Activated CD8-positive, alpha-beta memory T cell treated with anti-CD3 and anti-CD28 coated beads, Interleukin-2, amount 50 U/mL, for 24 hours (primary cell): ENCODE measurements around the gene USPL1.

ENCODE experiments used
- DNase-seq: peaks from one replicate; pipeline ENCODE4 v3.0.0-alpha.2; 2020; ENCODE audit errors: extremely low read depth

Gene USPL1

GRCh38 chr13:30656178-30656577, 38.5 kb downstream of the USPL1 start:
- no peak for DNase-seq

- DNase-seq = no peak
Observed at GRCh38 chr13:30659980-30660379, 42.3 kb downstream of the USPL1 start.

DNA sequence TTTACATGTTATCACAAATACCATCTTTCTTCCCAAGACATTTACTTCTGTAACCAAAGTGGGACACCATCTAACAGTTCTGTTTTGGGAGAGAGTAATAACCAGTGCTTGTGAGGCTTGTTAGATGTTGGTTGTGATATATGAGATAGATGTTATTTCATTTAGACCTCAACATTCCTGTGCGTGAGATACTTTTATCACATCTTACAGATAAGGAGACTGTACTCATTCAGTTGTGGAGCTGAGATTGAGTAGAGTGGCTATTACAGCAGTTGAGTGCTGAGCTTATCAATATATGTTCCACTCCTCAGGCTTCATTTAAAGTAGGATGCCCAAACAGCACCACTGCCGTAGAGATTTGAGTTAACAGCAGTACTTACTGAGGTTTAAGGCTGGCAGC, 43.1 kb downstream of the USPL1 start:
- DNase-seq = no peak

DNA sequence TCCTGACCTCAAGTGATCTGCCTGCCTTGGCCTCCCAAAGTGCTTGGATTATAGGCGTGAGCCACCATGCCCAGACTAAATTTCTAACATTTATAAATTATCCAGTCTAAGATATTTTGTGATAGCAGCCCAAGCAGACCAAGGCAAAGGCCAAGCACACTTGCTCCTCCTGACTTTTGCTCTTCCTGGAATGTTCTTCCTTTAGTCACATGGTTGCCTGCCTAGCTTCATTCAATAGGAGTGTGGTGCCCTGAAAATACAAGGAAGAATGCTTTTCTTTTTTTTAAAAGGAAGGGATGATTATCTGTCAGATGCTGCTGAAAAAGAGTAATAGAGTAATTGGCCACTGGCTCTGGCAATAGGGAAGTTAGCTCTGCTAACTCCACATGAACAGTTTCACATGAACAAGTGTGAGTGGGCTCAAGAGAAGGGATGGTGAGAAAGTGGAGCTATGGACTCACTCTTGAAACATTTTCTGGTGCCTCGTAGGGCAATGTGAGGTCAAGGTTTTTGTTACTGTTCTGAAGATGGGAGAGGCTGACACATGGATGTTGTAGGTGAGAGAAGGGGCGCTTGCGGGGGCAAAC, 47.1 kb downstream of the USPL1 start:
- no peak for DNase-seq

GRCh38 chr13:30665638-30666037, 47.9 kb downstream of the USPL1 start:
- no peak for DNase-seq

GRCh38 chr13:30666113-30666512, 48.4 kb downstream of the USPL1 start:
- no peak for DNase-seq

- DNase-seq = no peak
Observed at GRCh38 chr13:30667014-30667413, 49.3 kb downstream of the USPL1 start.

GRCh38 chr13:30668312-30668711, 50.6 kb downstream of the USPL1 start:
- DNase-seq = no peak

DNA sequence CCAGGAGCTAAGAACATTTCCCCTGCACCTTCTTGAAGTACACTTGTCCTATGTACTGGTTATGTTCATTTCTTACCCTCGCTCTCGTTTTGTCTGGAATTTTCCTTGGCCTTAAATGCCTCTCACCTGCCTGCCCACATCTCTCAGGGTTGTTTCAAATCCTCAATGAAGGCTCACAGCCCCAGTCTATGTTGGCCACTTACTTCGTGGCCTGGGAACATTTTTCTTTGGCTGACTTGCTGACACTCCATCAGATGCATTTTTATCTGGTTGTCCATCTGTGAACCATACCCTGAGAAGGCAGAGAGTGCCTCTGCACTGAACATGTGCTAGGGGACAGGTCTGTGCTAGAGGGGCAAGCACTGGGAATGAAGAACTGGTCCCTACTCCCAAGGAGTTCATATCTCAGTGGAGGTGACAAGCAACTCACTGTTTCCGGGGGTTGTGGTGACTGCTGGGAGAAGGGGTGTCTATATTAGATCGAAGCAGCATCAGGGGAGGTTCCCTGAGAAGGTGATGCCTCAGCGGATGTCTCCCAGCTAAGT, 53.6 kb downstream of the USPL1 start:
- no peak for DNase-seq

- DNase-seq = peak; percentile 78
Observed at GRCh38 chr13:30673669-30674521, 56.2 kb downstream of the USPL1 start.

GRCh38 chr13:30675717-30676116, 58.0 kb downstream of the USPL1 start:
- DNase-seq = no peak

DNA sequence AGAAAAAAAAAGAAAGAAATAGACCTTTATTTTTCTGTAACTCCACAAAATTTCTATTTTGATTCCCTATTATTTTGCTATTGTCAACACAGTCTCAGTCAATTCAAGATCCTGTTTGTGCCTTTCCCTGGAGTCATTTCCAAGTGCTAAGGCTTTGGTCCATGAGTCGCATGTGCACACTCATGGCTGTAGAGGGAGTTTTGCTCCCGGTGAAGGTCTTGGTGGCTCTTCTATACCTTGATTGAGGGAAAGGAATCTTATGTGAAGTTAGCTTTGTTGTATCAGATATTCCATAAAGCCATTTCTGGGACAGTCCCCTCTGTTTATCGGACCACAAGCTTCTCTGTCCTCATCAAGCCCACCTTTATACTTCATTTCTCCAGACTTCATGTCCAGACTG, 59.0 kb downstream of the USPL1 start:
- DNase-seq = no peak

DNA sequence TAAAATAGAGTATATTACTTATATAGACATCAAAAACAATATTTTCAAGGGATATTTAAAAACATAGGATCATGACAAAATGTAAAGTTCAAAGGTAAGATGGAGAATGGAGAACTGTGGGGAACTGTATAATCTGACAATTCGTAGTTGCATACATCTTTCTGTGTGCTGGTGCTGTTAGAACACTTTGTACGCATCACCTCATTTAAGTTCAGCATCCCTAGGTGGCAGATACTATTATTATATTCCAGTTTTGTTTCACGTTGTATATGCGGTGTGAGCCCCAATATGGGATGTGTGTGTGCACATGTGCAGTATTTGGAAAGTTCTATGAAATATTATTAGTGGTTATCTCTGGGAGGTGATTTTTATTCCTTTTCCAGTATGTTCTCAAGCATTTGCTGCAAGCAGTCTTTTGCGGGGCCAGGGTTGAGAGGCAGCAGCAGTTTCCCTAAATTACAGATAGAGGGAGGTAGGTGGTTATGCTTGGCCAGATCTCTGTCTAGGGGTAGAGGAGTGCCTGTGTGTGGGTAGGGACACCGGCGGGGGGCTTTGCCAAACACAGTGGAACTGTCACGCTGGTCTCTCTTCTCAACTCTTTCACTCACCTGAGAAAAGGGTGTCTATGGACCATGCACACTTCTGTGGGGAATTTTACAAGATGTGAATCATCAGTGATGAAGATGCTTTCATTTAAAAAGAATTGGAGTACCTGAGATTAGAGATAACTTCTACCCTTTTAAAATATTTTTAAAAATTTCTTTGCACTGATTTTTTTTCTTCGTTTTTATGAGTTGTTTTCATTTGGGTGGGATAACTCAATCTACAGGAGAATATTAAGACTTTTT, 62.0 kb downstream of the USPL1 start:
- DNase-seq = no peak

GRCh38 chr13:30681843-30682242, 64.1 kb downstream of the USPL1 start:
- no peak for DNase-seq

GRCh38 chr13:30685320-30685859, 67.7 kb downstream of the USPL1 start:
- no peak for DNase-seq

DNA sequence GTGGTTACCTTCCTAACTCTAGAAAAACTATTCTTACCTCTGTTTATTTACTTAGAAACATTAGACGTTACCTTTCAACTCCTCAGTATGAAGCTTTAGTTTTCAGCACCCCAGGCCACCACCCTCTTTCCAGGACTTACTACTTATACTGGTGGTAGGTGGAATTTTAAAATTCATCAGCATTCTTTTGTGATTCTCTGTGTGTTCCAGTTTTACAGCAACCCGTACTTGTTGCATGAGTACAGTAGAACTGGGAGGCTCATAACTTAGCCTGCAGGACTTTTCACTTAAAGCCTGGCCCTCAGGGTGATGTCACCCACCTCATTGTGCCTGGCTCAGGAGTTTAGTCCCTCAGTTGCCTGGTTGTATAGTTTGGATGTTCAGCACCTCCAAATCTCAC, 68.3 kb downstream of the USPL1 start:
- no peak for DNase-seq

DNA sequence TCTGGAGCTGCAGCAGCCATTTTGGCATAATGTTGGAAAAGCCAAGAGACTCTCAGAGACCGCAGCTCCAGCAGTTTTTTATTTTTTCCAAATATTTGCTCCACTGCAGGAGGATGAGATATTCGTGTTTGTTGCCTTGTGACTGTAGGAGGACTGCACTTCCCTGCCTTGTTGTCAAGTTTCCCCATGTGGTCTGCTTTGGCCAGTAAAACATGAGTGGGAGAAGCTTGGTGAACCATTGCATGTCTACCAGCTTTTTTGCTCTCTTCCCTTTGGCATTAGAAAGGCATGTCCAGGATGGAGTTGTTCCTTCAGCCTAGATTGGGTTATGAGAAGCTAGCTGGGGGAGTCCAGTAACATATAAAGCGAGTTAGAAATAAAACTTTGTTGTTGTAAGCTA, 69.9 kb downstream of the USPL1 start:
- no peak for DNase-seq

DNA sequence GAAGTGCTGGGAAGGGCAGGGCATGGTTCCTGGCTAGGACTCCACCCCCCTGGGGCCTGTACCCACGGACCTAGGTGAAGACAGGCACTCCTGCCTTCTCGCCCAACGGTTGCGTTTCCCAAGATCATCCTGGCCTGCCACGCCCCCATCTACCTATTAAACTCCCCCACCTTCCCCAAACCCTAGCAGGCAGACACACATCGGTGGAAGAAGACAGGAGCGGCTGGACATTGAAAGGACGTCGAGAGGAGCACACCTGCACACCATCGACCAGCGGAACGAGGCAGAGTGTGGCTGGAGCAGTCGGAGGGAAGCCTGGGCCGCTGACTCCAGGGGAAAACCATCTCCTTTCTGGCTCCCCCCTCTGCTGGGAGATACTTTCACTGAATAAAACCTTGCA, 72.0 kb downstream of the USPL1 start:
- DNase-seq = no peak

DNA sequence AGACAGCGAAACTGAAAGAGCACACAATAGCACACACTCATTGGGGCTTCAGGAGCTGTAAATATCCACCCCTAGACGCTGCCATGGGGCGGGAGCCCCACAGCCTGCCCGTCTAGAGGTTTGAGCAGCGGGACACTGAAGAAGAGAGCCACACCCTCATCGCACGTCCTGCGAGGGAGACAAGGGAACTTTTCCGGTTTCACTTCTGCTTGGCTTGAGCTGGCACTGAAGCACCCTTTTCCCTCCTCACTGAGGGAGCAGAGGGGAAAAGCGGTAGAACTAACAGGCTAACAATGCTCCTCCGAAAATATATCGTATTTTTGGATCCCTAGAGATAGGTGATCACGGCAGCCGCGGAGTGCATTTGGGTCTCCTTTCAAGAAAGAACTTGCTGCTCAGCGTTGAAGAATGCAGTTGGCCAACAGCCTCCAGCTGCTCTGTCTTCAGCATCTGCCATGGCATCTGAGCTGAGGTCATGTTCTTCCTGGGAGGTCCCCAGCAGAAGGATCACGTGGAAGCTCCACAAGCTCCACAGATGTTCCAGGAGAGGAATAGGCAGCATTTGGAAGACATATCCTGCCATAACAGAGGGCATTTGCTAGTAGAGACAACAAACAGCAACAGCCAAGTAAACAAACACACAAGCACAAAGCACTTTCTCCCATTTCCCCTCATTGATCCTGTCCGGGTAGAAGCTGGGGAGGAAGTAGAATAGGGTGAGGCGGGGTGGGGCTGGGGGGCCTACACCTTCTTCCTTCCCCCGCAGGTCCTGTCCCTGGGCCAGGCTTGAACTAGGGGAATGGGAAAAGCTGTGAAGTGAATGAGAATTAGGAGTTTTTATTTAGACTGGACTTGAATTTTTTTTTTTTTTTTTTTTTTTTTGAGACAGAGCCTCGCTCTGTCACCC, 72.8 kb downstream of the USPL1 start:
- DNase-seq = no peak

- no peak for DNase-seq
Observed at GRCh38 chr13:30692113-30692512, 74.4 kb downstream of the USPL1 start.
